ENCODE measurements around the gene CEP70.
"Not testable (repeated sequence)": the region's sequence is repeated elsewhere in the genome, so short reads cannot be mapped to it uniquely, and the experiment has no call there.

CEP70 gene, protein sequence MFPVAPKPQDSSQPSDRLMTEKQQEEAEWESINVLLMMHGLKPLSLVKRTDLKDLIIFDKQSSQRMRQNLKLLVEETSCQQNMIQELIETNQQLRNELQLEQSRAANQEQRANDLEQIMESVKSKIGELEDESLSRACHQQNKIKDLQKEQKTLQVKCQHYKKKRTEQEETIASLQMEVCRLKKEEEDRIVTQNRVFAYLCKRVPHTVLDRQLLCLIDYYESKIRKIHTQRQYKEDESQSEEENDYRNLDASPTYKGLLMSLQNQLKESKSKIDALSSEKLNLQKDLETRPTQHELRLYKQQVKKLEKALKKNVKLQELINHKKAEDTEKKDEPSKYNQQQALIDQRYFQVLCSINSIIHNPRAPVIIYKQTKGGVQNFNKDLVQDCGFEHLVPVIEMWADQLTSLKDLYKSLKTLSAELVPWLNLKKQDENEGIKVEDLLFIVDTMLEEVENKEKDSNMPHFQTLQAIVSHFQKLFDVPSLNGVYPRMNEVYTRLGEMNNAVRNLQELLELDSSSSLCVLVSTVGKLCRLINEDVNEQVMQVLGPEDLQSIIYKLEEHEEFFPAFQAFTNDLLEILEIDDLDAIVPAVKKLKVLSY

DNA sequence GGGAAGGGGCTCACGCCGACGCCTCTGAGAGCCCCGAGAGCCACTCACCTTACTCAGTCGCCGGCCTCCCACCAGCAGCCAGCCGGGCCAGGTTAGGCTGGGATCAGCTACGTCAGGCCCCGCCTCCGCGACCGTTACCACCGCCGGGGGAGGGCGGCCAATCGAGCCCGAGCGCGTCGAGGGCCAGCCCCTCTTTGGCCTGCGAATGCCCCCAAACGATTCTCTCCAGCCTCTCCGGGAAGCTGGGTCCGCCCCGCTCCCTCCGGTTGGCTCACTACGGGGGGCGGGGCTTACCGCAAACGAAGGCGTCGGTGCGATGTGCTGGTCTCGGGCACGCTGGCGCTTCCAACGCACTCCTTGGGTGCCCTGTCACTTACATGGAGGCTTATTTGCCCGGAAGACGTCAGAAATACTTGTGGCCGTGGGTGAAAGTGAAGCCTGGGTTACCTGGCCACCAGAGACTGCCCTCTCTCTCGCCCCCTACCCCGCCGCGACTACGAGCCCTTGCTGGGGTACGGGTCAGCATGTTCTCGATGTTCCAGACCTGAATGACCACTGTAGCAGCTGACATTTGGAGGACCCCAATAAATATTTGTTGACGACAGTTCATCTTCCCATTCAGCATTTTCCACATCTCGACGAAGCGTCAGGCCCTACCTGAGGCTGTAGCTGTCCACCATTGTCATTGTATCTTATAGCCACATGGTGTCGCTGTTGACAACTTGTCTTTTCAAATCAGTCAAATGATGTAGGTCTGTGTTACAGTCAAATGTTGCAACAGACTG is at the start of gene CEP70:
Gene CEP70, minus strand, starts transcription at position 111 of the 785 bp plus-strand sequence. CDS start 21,333 bp downstream, outside the sequence.
- DNase-seq (ENCODE audit: low spot score) = peak; percentile 89

DNA sequence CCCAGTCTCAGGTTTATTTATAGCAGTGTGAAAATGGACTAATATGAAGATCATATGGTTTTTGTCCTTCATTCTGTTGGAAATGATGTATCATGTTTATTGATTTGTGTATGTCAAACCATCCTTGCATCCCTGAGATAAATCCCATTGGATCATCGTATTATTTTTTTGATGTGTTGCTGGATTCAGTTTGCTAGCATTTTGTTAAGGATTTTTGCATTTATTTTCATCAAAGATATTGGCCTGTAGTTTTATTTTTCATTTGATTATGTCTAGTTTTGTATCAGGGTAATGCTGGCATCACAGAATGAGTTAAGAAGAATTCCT is 48.8 kb upstream of the CEP70 start:
- no peak for DNase-seq (ENCODE audit: low spot score)

DNA sequence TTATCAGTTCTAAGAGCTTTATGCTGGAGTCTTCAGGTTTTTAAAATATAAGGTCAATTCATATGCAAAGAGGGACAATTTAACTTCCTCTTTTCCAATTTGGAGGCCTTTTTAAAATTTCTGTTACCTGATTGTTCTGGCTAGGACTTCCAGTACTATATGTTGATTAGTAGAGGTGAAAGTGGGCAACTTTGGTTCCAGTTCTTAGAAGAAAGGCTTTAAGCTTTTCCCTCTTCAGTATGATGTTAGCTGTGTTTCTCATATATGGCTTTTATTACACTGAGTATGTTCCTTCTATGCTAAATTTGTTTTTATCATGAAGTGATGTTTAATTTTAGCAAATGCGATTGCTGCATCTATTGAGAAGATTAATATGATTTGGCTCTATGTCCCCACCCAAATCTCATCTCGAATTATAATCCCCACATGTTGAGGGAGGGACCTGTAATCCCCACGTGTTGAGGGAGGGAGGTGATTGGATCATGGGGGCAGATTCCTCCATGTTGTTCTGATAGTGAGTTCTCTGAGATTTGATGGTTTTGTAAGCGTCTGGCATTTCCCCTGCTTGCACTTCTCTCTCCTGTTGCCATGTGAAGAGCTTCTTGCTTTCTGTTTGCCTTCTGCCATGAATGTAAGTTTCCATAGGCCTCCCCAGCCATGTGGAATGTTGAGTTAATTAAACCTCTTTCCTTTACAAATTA is 48.3 kb upstream of the CEP70 start:
- DNase-seq (ENCODE audit: low spot score) = no peak

DNA sequence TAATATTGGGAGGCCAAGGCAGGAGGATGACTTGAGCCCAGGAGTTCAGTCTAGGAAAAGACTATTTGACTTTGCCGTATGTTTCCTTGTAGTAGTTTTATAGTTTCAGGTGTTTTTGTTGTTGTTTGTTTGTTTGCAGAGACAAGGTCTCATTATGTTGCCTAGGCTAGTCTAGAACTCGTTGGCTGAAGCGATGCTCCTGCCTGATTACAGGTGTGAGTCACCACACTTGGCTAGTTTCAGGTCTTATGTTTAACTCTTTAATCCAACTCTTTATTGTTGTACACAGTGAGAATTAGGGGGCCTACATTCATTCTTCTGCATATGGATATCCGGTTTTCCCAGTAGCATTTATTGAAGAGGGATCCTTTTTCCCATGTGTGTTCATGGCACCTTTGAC is 46.5 kb upstream of the CEP70 start:
- no peak for DNase-seq (ENCODE audit: low spot score)

DNA sequence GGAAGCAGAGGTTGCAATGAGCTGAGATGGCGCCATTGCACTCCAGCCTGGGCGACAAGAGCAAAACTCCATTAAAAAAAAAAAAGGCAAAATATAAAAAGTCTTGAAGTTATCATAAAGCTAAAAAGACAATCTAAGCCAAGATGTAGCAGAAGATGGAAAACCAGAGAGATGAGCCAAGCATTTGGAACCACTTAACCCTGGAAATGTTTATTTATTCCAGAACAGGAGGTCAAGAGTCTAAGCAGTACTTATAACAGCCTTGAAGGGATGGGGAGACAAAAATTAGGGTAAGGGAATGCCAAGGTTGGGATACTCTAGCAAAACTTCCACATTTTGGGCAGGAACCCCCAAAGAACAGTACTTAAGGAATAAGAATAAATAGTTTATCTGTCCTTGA is 44.6 kb upstream of the CEP70 start:
- DNase-seq (ENCODE audit: low spot score) = no peak

DNA sequence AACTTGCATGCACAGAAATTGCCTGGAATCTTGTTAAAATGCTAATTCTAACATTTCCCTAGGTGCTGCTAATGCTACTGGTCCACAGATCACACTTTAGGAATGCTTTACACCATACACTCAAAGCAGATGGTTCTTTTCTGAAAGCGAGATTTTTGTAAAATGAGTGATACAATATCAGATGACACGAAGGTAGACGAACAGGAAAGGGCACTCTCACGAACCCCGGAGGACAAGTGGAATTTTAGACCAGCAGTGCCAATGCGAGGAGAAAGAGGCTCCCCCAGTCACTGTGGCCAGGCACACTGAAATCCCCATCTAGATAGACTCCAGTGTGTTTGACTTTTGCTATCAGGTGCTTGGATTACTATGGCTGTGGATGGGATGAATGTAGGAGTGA is 35.5 kb upstream of the CEP70 start:
- DNase-seq (ENCODE audit: low spot score) = no peak

DNA sequence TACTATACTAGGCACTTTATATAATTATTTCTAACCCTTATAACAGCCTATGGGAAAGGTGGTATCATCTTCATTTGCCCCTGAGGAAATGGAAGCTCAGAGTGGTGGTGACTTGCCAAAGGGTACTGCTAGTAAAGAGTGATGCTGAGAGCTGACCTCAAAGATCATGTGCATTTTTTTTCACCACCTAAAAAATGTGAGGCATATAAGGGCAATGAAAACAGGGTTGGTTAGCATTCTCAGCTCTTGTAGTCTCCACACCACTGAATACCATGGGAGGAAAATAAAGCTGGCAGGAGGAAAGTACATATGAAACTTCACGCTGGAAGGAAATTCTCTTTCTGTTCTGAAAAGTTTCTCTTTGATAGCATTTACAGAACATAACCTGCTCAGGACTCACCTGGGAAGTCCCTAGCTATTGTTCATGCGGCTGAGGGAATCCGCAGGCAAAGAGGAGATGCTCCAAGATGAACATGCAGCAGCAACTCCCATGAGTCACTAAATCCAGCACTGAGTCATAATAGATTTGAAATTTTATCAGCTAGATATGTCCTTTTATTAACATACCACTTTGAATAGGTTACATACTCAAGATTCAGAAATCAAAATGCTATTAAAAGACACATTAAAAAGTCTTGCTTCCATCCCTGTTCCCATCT is 31.8 kb upstream of the CEP70 start:
- DNase-seq (ENCODE audit: low spot score) = no peak

DNA sequence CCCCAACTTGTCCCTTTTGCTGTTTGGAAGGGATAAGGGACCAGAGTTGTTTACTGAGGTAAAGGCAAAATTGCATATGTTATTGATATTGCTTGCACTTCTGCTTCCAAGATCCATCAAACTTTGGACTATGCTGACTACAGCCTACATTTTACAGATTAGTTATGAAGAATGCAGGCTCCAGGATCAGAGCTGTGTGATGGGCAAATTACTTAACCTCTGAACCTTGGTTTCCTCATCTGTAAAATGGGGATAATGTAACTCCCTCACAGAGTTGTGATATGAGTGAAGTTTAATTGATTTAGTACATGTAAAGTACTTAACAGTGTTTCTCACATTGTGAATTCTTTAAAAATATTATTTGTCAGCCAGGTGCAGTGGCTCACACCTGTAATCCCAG is 30.5 kb upstream of the CEP70 start:
- DNase-seq (ENCODE audit: low spot score) = no peak

DNA sequence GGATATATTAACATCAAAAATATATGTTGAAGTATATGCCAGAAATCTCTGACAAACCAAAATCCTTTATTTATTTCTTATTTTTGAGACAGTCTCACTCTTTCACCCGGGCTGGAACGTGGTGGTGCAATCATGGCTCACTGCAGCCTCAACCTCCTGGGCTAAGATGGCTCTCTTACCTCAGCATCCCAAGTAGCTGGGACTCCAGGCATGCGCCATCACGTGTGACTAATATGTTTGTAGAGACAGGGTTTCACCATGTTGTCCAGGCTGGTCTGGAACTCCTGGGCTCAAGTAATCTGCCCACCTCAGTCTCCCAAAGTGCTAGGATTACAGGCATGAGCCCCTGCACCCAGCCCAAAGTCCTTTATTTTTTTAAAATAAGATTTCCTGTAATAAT is 26.4 kb upstream of the CEP70 start:
- no peak for DNase-seq (ENCODE audit: low spot score)

DNA sequence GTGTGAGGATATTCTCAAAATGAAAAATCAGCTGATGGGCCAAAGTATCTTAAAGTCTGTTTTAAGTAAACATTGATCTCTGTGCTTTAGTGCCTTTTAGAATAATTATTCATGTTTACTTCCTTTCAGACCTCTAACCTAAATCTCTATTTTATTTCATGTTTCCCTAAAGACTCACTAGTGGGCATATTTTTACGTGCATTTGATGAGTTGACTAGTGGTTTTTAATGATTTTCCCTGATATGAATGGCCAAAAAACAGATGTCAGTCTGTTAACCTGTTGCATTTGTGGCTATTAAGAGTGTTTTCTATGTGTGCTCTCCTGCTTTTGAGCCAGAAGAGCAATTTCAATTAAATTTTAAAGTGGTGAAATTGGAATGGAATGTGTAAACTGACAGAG is 21.4 kb upstream of the CEP70 start:
- no peak for DNase-seq (ENCODE audit: low spot score)

DNA sequence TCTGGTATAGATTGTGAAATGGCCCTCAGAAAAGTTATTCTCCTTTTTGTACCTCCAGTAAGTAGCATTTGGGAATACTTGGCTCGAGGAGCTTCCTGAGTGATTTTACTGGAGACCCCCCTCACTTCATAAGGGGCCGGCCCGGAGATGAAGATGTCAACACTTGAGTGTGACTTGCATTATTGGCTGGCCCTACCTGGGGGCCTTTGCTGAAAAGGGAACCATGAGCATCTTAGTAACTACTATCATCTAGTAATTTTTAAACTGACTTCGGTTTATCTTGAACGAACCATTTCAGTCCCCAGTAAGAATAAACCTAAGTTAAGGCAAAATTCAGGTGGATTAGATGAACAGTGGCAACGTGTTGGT is 15.8 kb upstream of the CEP70 start:
- DNase-seq (ENCODE audit: low spot score) = no peak

DNA sequence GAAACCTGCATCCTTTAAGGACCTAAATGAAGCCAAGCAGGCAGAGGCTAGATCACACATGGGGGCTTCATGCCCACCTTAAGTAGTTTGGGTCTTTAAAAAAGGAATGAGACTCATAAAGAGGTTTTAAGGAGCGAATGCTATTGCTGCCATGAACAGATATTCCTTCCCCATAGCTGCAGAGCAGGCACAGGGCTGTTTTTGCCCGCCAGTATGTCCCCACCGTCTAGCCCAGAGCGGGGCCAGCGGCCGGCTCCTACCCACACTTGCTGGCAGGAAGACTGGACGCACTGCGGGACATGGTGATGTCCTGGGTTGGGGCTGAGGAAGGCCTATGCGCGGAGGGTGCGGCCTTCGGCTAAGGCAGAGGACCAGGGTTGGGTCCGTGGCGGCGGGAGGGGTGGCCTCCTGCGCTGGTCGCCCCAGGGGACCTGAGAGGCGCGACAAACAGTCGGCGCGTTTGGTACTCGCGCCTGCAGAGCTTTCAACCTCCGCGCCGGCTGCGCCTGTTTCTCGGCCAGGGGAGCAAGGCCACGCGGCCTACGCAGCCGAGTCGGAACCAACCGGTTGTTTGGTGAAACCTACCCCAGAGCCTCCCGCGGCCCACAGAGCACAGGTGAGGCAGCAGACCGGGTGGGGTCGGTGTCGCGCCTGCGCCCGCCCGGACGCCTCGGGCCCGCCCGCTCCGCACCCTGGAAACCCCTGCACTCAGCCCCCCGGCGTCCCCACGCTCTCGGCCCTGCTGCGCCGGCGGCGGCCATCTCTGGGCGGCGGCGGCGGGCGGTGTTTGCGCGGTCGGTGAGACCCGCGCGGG is 14.5 kb upstream of the CEP70 start, which contains the start of gene FAIM:
Gene FAIM, plus strand, starts transcription at position 450 of the 814 bp plus-strand sequence. CDS start 10,956 bp downstream, outside the sequence.
- DNase-seq (ENCODE audit: low spot score) = peak; percentile 39

DNA sequence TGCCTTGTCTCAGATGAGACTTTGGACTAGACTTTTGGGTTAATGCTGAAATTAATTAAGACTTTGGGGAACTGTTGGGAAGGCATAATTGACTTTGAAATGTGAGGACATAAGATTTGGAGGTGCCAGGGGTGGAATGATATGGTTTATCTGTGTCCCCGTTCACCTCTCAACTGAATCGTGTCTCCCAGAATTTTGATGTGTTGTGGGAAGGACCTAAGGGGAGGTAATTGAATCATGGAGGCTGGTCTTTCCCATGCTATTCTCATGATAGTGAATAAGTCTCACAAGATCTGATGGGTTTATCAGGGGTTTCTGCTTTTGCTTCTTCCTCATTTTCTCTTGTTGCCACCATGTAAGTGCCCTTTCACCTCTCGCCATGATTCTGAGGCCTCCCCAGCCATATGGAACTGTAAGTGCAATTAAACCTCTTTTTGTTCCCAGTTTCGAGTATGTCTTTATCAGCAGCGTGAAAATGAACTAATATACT is 10.1 kb upstream of the CEP70 start:
- DNase-seq (ENCODE audit: low spot score) = not testable (repeated sequence)

DNA sequence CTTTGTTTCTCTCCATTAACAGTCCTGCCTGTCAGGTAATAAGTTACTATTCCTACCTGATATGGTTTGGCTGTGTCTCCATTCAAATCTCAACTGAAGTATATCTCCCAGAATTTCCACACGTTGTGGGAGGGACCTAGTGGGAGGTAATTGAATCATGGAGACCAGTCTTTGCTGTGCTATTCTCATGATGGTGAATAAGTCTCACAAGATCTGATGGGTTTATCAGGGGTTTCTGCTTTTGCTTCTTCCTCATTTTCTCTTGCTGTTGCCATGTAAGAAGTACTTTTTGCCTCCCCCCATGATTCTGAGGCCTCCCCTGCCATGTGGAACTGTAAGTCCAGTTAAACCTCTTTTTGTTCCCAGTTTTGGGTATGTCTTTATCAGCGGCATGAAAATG is 7.6 kb upstream of the CEP70 start:
- DNase-seq (ENCODE audit: low spot score) = not testable (repeated sequence)

DNA sequence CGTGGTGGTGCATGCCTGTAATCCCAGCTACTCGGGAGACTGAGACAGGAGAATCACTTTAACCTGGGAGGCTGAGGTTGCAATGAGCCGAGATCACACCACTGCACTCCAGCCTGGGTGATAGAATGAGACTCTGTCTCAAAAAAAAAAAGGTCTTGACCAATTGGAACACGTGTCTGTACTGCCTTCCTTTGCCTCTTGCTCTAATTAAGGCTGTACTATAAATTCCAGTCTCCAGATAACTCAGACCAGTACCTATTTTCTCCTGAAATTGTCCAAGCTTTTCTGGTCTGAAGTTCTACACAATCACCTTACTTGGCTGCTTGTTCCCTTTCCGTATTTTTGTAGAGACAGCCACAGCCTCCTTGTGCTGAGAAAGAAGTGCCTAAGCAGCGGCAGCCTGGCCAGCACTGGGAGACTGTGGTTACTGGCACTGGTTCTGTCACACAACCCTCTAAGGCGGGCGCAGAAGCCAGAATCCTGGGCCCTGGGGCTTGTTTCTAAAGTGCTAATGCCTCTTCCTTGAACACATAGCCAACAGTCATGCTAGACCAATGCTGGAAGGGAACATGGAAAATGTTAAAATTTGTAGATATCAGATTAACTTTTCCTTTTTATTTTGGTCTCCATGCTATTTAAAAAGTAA is 6.2 kb upstream of the CEP70 start:
- DNase-seq (ENCODE audit: low spot score) = no peak

DNA sequence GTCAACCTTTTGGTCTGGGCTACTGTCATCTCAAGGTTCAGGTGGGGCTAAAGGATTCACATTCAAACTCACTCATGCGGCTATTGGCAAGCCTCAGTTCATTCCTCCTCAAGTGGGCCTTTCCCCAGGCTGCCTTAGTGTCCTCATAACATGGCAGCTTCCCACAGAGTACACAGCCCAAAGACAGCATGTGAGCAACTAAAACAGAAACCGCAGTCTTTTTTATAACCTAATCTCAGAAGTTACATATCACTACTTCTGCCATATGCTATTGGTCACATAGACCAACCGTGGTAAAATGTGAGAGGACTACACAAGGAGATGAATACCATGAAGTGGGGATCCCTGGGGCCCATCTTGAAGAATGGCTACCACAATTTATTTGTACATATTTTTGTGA is 4.5 kb upstream of the CEP70 start:
- no peak for DNase-seq (ENCODE audit: low spot score)

DNA sequence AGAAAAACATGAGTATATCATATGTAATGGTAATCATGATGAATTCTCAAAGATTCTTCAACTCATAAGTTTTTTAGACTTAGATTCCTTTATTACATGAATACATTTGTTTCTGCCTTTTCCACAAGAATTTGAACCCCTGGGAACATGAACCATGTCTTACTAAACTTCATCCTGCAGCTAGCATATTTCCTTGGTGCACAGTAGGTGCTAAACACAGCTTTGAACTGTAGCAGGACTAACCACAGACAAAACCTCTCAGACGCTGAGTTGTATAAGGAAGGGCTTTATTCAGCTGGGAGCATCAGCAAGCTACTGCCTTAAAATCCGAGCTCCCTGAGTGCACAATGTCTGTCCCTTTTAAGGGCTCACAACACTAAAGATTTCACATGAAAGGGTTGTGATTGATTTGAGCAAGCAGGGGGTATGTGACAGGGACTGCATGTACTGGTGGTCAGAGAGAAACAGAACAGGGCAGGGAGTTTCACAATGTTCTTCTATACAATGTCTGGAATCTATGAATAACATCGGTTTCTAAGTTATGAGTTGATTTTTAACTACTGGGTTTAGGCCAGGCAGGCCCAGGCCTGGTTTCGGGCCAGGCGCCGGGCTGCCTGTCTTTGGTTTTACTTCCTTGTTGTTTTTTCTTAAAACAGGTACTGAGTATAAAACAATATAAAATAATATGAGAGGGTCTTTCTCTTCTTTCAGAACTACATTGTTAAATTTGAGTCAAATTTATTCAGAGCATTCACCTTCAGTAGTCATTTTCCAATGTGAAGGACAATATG is 3.3 kb upstream of the CEP70 start:
- not testable (repeated sequence) for DNase-seq (ENCODE audit: low spot score)

DNA sequence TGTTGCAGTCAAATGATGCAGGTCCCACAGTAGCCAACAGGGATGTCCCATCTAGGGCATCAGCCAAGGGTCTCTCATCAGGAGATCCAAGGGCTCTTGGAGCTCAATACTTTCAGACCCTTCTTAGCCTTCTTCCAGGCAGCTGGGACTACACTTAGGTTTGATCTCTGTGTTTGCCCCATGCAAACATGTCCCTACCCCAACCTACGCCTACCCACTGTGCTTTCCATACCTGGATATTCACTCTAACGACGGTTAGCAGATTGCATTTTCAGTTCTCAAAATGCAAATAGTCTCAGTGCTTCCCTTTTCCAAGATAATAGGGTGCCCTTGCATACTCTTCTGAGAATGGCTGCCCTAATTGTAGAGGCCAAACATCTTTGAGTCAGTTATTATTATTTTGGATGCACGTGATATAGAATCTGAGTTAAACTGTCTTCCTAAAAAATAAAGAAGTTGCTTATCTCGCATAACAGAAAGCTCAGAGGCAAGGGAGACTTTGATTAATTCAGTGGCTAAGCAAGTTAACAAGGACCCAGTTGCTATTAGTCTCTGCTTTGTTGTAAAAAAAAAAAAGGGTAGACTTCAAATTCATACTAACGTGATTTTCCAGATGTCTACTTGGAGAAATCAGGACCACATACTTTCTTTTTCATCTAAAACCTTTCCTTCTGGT is 1.0 kb upstream of the CEP70 start:
- DNase-seq (ENCODE audit: low spot score) = no peak

Measured in COLO829 (cell line).